Astrocyte of the cerebellum (primary cell): ENCODE measurements around the gene TFG.

Experiments
- DNase-seq: peaks from one replicate; pipeline ENCODE4 v3.0.0-alpha.2; 2011; ENCODE audit warnings: low read depth
- H3K4me3 ChIP-seq: 2 replicates; pipeline ENCODE4 v1.5.1; 2011; ENCODE audit warnings: mild to moderate bottlenecking, low read depth, low read length, moderate library complexity
- in situ Hi-C: cut with HindIII; loops from 2 replicates; pipeline ENCODE4 v1.10.0; 2017; ENCODE audit warnings: low sequenced_read_pairs
- TF ChIP-seq, protein P1 (sequence below): IDR thresholded peaks from 2 replicates; pipeline ENCODE4 v1.5.1; 2012; ENCODE audit warnings: low read length, low read depth, moderate library complexity, mild to moderate bottlenecking; ENCODE audit errors: missing control alignments

The TFG gene

DNA sequence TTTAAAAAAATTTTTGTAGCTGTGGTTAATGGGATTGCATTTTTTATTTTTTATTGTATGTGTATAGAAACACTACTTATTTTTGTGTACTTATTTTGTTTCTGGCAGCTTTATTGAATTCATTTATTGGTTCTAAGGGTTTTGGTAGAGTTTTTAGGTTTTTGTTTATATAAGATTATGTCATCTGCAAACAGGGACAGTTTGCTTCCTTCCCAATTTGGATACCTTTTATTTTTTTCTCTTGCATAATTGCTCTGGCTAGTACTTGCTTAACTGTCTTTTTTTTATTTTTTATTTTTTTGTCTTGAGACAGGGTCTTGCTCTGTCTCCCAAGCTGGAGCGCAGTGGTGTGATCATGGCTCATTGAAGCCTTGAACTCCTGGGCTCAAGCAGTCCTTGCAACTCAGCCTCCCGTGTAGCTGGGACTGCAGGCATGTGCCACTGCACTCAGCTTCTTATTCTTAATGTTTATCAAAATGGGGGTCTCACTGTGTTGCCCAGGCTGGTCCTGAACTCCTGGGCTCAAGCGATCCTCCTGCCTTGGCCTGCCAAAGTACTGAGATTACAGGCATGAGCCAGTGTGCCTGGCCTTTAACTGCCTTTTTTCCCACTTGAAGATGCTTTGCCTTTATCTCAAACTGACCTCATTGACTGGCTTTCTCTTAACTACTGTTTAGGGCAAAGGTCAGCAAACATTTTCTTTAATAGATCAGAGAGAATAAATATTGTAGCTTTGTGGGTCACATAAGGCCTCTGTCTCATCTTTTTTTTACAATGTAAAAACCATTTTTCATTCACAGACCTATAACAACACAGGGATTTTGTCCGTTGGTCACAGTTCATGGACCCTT, 8.6 kb downstream of the TFG start:
- in situ Hi-C loops: no loop called here
- TF ChIP-seq, protein P1, sequence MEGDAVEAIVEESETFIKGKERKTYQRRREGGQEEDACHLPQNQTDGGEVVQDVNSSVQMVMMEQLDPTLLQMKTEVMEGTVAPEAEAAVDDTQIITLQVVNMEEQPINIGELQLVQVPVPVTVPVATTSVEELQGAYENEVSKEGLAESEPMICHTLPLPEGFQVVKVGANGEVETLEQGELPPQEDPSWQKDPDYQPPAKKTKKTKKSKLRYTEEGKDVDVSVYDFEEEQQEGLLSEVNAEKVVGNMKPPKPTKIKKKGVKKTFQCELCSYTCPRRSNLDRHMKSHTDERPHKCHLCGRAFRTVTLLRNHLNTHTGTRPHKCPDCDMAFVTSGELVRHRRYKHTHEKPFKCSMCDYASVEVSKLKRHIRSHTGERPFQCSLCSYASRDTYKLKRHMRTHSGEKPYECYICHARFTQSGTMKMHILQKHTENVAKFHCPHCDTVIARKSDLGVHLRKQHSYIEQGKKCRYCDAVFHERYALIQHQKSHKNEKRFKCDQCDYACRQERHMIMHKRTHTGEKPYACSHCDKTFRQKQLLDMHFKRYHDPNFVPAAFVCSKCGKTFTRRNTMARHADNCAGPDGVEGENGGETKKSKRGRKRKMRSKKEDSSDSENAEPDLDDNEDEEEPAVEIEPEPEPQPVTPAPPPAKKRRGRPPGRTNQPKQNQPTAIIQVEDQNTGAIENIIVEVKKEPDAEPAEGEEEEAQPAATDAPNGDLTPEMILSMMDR: no peak
- no peak overlapping the region for H3K4me3 ChIP-seq
- DNase-seq: no peak

DNA sequence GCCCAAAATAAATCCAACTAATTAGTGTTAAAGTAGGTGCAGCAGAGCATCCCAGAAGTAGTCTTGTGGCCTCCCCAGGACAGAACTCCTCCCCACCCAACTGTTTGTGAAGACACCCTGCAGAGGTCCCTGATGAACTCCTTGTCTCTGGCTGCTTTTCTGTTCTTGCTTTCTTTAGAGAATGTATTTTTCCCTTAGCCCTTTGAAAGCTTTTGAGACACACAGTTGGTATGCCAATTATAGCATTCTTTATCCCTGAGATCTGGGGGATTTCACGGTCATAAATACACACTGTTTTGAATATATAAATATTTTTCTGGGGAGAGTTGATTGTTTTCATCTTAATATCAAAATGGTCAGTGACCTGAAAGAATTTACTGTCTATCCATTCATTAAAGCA, 9.8 kb downstream of the TFG start:
- no peak overlapping the region for H3K4me3 ChIP-seq
- TF ChIP-seq, protein P1: no peak
- in situ Hi-C loops: no loop called here
- no peak for DNase-seq

DNA sequence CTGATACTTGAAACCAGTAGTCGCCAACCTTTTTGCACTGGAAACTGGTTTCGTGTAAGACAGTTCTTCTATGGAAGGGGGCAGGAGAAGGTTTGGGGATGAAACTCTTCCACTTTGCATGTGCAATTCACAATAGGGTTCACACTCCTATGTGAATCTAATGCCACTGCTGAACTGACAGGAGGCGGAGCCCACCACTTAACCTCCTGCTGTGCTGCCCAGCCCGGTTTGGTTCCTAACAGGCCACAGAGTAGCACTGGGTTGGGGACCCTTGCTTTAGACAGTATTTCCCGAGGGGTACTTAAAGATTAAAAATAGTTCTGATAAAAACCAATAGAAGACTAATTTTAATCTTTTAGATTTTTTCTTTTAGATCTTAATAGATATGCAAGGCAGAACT, 11.1 kb downstream of the TFG start:
- in situ Hi-C loops: no loop called here
- TF ChIP-seq, protein P1: no peak
- no peak for DNase-seq
- H3K4me3 ChIP-seq: no peak overlapping the region

DNA sequence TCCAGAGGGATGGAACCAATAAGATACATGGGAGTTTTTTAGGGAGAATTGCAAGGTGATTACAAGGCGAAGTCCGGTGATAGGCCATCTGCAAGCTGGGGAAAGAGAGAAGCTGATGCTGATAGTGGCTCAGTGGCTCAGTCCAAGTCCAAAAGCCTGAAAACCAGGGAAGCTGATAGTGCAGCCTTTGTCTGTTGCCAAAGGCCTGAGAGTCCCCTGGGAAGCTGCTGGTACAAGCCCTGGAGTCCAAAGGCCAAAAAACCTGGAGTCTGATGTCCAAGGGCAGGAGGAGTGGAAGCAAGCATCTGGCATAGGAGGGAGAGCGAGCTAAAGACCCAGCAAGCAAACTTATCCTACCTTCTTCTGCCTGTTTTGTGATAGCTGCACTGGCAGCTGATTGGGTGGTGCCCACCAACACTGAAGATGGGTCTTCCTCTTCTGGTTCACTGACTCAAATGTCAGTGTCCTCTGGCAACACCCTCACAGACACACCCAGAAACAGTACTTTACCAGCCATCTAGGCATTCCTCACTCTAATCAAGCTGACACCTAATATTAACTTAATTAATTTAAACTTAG, 16.7 kb downstream of the TFG start:
- in situ Hi-C loops: no loop called here
- H3K4me3 ChIP-seq: no peak overlapping the region
- DNase-seq: no peak
- TF ChIP-seq, protein P1: no peak

DNA sequence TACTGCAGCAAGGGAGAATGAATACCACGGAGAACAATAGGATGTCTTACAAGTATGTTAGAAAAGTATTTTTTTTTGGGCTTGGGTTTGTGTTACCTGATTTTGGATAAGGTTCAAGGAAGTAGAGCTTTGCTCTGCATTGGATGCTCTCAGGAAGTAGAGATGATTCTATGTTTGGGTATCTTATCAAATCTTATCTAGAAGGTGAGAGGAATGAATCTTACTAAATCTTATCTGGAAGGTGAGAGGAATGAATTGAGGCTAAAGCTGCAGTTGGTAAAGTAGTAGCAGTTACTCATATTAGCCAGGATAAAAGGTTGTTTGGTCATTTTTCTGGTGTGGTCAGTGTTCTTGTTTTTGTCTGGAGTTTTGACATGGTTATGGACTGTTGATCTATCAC, 17.4 kb downstream of the TFG start:
- TF ChIP-seq, protein P1: no peak
- in situ Hi-C loops: no loop called here
- no peak overlapping the region for H3K4me3 ChIP-seq
- DNase-seq: no peak

DNA sequence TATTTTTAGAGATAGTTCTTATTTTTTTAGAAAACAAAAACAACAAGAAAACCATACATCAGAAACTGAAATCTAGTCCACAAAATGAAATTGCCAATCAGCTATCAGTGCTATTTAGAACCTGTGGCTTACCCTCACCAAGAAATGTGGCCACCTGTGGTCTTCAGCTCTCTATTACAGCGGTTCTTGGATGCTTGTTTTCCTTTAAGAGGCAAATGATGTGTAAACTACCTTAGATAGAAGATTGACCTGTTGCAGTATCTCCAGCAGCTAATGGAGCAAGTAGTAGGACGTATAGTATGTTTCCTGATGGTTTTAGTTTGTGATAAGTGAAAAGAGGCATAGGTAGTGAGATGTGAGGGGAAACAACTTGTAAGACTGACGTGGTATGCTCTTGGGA, 21.2 kb downstream of the TFG start:
- no peak for DNase-seq
- H3K4me3 ChIP-seq: no peak overlapping the region
- TF ChIP-seq, protein P1: no peak
- in situ Hi-C loops: no loop called here
